NCI-H146 (cell line): ENCODE results near the gene C16orf89.

Experiments
- DNase-seq: peaks from one replicate; lab custom pipeline; 2025; lab: John Stamatoyannopoulos, UW

C16orf89 gene

DNA sequence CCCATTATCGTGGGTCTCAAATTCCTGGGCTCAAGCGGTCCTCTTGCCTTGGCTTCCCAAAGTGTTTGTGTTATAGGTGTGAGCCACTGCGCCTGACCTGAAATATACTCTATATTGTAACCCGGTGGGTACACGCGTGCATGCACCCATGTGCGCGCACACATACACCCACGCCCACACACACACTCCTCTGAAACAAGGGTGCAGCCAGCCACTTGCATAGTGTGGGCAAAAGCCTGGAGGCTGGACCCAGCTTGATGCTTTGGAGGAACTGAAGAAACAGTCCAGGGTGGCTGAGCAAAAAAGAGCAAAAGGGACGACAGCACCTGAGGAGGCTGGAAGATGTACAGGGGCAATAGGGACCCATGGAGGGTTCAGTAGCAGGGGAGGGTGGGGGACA lies 61.9 kb downstream of the C16orf89 start:
- DNase-seq, result no peak

DNA sequence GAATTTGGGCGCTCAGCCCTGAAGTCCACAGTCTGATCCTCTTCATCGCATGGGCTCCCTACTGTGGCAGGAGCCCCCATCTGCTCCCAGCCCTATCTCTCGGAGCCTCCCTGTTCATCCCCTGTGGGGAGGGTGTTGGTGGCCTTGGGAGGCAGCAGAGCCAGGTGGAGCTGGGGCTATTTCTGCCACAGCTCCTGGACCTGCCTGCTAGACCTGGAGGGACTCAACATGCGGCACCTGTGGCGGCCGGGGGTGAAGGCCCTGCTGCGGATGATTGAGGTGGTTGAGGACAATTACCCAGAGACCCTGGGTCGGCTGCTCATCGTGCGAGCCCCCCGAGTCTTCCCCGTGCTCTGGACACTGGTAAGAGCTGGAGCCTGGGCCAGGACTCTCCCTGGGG lies 62.5 kb downstream of the C16orf89 start:
- no peak for DNase-seq

DNA sequence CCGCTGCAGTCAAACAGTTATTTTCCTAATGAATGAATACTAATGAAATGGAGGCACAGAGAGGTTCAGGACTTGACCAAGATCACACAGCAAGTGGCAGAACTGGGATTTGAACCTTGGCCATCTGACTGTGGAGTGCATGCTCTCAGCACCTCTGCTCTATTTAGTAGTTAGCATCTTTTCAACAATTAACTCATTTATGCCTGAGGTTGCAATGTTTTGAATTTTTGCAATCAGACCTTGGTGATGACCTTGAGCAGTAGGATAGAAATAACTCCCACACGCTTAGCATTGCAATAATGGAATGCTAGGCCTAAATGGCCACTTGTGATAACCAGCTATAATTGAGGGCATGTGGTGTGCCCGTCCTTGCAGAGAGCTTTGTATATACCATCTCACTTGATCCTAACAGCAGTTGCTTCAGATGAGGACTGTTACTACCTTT lies 63.0 kb downstream of the C16orf89 start:
- DNase-seq, result no peak

DNA sequence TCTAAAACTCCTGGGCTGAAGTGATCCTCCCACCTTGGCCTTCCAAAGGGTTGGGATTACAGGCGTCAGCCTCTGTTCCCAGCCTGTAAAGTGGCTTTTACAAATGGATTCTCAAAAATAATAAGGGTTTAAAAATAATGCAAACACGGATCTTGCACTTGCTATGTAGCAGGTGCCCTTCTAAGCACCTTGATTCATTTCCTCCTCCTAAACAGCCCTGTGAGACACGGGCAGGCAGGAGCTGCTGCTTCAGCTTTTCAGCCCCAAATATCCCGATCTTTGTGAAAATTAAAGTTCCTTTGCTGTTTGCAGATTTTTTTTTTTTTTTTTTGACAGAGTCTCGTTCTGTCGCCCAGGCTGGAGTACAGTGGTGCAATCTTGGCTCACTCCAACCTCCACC lies 63.8 kb downstream of the C16orf89 start:
- DNase-seq, result no peak

DNA sequence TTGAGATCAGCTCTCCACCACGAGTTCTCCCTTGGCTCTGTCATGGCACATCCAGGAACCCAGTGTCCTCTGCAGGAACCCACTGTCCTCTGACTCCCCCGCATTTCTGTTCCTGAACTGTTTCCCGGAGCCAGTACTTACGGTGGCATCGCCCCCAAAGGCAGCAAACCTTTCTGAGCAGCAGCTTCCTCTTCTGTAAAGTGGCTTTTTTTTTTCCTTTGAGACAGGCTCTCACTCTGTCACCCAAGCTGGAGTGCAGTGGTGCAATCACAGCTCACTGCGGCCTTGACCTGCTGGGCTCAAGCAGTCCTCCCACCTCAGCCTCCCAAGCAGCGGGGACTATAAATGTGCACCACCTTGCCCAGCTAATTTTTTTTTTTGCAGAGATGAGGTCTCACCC lies 64.2 kb downstream of the C16orf89 start:
- no peak for DNase-seq

DNA sequence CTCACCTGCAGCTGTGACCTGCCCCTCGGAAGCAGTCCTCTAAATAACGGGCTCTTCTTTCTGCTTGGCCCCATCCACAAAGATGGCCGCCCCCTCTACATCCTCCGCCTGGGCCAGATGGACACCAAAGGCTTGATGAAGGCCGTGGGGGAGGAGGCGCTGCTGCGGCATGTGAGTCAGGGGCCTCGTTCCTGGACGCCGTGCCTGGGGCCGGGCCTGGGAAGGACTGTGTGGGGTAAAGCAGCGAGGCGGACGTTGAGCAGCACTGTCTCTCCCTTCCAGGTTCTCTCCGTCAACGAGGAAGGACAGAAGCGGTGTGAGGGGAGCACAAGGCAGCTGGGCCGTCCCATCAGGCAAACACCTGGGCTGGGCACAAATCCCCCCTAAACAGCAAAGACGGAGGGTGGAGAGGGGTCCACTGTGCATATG lies 65.2 kb downstream of the C16orf89 start:
- DNase-seq, result no peak

DNA sequence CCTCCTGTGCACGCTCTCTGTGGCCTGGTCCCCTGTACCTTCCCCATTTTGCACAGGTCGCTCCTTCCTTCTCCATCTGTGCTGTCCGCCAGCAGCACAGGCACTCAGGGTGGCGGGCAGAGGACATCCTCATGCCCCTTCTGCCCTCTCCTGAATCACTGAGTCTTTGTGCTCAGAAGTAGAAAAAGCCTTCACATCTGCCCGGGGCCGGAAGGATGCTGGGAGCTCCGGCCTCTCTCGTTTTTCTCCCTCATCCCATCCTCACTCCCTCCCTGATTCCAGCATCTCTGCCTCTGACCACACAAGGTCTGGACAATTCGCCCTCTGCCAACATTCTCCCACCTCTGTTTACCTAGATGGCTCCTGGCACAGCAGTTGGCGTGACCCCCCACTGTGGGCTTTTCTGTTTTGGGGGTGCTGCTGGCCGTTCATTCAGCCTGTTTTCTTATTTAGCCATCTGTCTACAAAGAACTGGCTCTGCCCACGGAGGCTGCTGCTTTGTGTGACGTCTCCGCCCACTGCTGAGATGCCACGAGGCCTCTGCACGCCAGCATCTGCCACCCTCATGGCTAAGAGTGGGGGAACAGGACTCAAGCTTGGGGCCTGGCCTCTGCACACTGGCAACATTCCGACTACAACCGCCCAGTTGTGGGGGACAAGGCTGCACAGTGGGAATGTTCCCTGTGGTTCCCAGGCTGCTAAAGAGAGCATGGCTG lies 70.9 kb downstream of the C16orf89 start:
- no peak for DNase-seq
